Heart left ventricle (tissue), 13 donors: ENCODE measurements around the gene PCBD1.

Source experiments
- CTCF ChIP-seq, 12 donors: fragments of 200-600 bp; sonication (generic) in 4 of 12; IDR thresholded peaks; one replicate each; pipeline versions ENCODE4 v1.5.0 to v1.8.0; 2018 to 2022; ENCODE audit warnings: antibody characterized with exemption in 12 of 12, mild to moderate bottlenecking in 5 of 12
- POLR2A ChIP-seq, 2 donors: fragments of 450-650 bp; IDR thresholded peaks; one replicate each; pipeline ENCODE4 v1.6.1; 2017; ENCODE audit warnings: antibody characterized with exemption in 2 of 2, mild to moderate bottlenecking in 2 of 2, moderate library complexity in 2 of 2
- donor health status: ischemic (EF 13 %, LVEDD 7.1; RV severe dilation, severe dysfunction).
- donor health status: DM: no; HTN: yes; CAD: no.
- donor health status: DM: no; HTN: no; CAD: no.
- donor health status: ischemic (EF 25% LVEDD 6.9; RV normal size, moderate dysfunction).
- donor health status: ischemic (EF 25% LVEDD 5.7; RV mildly dilated, moderate dysfunction).
- donor health status: ischemic (EF 35%, LVEDD 5.7; RV mildly dilated, moderate dysfunction).
- donor health status: nonischemic (EF 11% LVEDD 7.7; RV severe dilation, severe dysfunction).
- donor health status: DM: yes; HTN: yes; CAD: no.
- donor health status: PGD.
- donor health status: ischemic (EF 29% LVEDD 5.4; RV normal size, mild dysfunction).
- donor health status: nonischemic (EF 23%, LVEDD 6.1; RV moderate dilation, normal function).

GRCh38 chr10:70889291-70889690 is 926 bp upstream of the PCBD1 start:
- TF ChIP-seq CTCF (IDR thresholded peaks at IDR 0.05) (no peak), POLR2A (IDR thresholded peaks at IDR 0.05) (no peak)
